HG02610 (cell line): ENCODE results near the gene FAM171A1.
A peak's percentile ranks its signal among the peaks of the same experiment; 100 is the strongest.
"Not testable (repeated sequence)": the region's sequence is repeated elsewhere in the genome, so short reads cannot be mapped to it uniquely, and the experiment has no call there.

Experiments used
- ATAC-seq: cut with Tn5 transposase; IDR thresholded peaks from one replicate; pipeline ENCODE4 v1.9.1; 2021; ENCODE audit warnings: mild to moderate bottlenecking, moderate library complexity; ENCODE audit not compliant: unreplicated experiment

FAM171A1 gene

DNA sequence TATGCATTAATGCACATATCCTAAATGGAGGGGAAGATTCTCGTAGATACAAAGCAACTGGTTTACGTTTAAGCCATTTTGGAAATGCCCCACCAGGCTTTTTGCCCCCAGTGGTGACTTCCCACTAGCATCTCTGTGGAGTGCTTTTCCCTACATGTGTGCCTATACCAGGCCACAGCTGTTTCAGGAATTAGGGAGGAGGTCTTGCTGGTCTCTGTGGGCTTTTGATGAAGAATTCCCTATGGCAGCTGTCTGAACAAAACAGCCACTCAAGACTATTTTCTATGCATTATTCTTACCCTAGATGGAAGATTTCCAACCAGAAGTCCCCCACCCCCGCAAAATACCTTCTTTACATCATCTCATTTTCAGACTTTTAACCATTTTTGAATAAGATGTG is 150.6 kb downstream of the FAM171A1 start:
- ATAC-seq = no peak

DNA sequence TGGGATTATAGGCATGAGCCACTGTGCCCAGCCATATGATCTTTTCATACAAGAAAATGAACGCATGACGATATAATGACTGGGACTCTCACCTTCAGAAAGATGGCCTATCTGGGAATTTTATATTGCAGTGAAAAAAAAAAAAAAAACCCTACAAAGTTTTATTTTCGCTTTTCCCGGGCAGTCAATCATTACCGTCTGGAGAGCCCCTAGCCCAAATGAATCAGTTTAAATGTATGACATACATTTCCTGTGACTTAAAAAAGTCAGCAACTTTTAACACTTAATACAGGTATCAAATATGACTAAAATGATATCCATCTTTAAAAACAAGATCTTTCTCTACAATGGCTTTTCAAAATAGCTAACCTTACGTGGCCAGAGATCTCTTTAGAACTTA is 154.4 kb downstream of the FAM171A1 start:
- ATAC-seq = no peak

DNA sequence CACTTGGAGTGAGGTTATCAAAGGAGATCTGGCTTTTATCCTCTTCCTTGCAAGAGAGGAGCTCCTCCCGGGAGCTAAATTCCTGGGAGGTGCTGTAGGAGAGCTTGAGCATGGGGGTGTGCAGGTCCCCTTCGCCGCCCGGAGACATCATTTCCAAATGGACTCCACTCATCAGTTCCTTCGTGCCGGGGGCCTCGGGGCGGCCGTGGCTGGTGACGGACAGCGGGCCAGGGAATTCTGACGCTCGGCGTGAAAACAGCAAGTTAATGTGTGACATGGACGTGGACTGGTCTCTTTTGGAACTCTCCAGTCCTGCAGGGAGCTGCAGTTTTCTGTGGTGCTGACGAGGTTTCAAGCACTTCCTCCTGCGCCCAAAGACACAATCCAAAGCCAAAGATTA is 156.9 kb downstream of the FAM171A1 start:
- no peak for ATAC-seq

DNA sequence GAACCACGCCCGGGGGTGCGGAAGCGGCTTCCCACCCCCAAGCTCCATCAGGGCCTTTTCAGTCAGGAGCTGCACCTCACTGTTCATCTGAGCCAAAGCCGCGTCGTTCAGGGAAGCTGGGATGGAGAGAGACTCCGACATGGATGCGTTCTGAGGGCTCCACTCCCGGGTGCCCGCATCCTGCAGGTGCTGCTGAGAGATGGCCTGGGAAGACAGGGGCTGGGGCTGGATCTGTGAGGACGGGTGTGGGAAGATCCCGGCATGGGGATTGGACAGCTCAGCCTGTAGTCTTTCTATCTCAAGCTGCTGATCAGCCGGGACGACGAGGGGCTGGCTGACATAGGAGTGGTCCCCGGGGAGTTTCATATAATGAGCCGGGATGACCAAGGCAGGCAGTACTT is 157.6 kb downstream of the FAM171A1 start:
- ATAC-seq = no peak

DNA sequence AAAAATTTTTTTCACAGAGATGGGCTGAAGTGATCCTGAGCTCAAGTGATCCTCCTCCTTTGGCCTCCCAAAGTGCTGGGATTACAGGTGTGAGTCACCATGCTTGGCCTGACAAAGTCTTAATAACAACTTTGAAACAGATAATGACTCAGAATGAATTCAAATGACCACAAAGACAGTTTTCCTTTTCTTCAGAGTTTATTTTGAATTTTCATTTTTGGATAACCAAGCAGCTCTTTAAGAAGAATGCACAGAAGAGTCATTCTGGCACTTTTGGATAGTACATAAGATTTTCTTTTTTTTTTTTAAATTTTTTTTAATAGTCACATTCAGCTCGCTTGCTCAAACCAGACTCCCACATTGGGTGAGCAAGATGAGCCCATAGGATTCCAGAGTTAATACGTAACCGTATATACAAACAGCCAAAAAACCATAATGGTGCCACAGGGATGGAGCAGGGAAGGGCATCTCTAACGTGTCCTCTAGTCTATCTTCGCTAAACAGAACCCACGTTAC is 159.6 kb downstream of the FAM171A1 start:
- ATAC-seq = no peak

DNA sequence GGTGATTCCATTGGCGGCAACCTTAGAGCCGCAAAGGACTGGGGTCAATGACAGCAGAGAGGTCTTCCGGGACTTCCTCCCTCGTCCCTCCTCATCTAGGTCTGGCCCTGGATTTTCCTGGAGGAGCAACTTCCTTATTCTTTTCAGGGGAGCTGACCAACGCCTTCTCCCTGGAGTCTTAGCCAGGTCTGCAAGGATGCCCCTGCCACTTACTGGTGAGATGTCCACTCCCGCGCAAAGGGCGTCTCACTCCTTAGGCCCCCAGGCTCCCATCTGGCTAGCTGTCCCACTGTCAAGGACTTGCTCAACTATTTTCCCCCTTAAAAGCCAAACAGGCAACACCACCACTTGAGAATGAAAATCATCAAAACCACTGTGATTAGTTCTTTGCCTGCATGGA is 160.6 kb downstream of the FAM171A1 start:
- ATAC-seq = no peak

DNA sequence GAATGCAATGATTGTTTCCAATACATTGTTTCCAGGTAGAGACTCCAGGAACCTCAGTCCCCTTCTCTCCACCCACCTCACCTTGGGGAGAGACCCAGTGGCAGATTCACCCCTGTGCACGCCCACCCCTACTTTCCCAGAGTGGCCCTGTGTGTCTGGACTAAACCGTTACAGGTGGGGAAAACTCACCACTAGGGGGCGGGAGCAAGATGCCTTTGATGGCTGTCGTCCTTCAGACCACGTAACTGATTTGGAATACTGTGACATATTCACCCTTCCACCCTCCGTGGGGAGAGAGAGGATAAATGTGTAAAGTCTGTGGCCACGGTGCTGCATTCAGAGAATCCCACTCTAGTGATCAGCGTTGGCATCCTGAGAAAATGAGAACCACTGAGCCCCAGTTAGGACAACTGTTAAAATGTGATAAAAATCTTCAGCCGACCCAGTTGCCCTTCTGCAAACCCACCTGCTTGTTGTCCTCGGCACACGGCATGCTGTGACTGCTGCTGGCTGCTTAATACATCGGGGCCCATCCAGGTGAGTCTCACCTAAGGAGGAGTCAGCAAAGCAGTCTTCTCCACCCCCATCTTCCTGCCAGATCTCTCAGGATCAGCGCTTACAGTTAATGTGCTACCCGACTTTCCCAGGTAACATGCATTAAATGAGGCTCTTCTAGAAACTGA is 161.1 kb downstream of the FAM171A1 start:
- peak; percentile 61 for ATAC-seq

DNA sequence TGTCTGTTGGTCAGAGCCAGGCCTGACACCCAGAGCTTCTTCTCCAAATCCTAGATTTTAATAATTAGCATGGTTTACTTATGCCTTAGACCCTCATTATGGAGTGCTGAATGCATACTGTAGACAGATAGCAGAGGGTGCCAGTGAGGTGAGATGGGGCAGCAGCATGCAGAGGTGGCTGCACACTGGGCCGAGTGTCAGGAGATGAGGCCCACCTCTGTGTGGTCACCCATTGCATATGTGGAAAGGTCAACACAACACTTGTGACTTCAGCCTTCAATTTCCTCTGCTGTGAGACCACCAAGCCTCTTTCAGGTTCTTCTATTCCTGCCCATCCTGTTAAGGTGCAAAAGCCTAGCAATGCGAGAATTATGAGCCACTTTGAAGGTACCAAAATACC is 162.9 kb downstream of the FAM171A1 start:
- no peak for ATAC-seq

DNA sequence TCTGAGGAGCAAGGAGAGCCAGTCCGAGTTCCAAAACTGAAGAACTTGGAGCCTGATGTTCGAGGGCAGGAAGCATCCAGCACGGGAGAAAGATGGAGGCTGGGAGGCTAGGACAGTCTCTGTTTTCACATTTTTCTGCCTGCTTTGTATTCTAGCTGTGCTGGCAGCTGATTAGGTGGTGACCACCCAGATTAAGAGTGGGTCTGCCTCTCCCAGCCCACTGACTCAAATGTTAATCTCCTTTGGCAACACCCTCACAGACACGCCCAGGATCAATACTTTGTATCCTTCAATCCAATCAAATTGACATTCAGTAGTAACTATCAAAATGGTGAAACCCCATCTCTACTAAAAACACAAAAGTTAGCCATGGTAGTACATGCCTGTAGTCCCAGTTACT is 163.7 kb downstream of the FAM171A1 start:
- ATAC-seq = not testable (repeated sequence)

DNA sequence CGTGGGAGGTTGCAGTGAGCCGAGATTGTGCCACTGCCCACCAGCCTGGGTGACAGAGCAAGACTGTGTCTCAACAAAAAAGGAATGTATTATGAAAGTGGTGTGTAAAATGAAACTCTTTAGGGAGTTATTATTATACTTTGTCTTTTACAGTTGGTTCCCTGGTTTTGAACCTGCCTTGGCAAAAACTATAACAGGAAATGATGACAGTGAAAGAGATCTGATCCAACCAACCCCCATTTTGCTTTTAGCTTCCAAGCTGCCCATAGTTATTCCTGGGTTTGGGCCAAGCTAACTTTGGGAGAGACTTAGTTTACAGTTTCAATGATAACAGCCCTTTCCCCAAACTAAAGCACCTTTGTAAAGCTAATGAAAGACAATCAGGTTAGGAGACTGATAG is 168.4 kb downstream of the FAM171A1 start:
- no peak for ATAC-seq

DNA sequence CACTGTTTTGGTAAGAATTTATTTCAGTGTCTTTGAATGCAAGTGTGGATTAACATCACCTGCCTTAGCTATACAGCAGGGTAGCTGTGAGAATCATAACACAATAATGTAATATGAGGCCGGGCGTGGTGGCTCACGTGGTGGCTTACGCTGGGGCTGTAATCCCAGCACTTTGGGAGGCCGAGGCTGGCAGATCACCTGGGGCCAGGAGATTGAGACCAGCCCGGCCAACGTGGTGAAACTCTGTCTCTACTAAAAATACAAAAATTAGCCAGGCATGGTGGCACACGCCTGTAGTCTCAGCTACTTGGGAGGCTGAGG is 168.8 kb downstream of the FAM171A1 start:
- ATAC-seq = not testable (repeated sequence)

DNA sequence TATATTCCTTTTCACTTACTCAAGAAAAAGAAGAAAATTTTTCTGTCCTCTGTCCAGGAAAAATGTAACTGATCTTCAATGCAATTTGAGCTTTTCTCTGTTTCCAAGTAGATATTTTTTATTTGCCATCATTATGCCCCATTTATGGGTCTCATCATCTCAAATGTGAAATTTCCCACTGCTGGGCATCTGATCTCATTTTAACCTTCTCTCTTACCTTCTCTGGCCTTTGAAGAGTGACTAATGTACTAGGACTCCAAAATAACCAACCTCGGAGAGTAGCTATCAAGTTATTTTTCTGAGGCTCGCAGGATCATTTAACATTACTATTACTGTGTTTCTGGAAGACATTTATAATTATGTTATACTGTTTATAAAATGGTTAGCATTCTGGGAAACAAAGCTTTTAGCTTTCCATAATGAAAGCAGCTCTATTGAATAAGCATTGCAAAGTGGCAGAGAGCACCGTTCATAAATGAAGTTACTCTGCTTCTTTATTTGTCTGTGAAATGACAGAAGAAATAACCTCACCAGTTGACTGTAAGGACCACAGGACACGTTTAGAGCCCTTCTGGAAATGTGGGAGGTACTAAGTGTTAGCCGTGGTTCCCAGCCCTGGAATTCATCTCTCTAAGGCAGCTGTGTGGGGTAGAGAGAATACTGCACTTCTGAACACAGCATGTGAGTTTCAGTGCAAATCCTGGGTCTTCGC is 169.3 kb downstream of the FAM171A1 start:
- ATAC-seq = no peak

DNA sequence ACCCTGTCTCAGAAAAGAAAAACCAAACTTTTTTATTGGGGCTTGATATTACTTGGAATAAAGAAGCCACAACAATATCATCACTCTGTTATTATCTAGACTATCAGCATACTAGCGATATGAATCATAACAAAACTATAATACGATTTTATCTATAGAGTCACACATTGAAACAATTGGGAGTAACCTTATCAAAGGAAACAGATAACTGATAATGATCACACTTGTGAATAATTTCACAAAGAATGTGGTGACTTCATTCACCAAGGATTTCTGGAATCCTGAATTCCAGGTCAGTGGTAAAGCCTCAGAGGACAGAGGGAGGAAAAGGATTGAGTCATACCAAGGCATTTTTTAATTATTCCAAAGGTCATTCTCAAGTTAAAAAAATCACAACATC is 170.5 kb downstream of the FAM171A1 start:
- no peak for ATAC-seq

DNA sequence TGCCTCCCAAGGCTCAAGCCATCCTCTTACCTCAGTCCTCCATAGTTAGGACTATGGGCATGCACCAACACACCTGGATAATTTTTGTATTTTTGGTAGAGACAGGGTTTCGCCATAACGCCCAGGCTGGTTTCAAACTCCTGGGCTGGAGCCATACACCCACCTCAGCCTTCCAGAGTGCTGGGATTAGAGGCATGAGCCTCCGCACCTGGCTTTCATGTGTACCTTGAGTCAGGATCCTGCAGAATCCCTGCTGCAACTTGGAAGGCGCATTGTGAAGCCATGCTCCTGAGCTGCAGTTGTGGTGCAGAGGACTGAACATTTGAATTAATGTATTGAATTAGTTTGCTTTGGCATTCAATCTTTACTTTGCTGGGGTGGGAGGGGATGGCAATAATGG is 173.2 kb downstream of the FAM171A1 start:
- ATAC-seq = no peak

DNA sequence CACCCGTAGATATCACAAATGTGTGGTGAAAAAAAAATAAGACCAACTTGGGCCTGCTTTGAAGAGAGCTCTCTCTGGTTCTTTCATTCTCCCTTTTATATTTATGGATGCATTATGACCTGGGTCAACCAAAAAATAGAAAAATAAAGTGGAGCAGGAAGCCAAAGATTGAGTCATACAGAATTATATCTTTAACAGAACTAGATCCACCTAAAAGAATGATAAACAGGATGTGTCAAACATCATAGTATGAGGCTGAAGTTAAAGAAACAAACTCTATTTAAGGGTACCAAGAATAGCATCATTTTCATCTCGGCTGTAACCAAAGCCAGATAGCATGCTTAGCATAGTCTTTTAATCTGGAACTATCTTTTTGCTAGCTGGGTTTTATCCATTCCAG is 173.8 kb downstream of the FAM171A1 start:
- ATAC-seq = no peak

DNA sequence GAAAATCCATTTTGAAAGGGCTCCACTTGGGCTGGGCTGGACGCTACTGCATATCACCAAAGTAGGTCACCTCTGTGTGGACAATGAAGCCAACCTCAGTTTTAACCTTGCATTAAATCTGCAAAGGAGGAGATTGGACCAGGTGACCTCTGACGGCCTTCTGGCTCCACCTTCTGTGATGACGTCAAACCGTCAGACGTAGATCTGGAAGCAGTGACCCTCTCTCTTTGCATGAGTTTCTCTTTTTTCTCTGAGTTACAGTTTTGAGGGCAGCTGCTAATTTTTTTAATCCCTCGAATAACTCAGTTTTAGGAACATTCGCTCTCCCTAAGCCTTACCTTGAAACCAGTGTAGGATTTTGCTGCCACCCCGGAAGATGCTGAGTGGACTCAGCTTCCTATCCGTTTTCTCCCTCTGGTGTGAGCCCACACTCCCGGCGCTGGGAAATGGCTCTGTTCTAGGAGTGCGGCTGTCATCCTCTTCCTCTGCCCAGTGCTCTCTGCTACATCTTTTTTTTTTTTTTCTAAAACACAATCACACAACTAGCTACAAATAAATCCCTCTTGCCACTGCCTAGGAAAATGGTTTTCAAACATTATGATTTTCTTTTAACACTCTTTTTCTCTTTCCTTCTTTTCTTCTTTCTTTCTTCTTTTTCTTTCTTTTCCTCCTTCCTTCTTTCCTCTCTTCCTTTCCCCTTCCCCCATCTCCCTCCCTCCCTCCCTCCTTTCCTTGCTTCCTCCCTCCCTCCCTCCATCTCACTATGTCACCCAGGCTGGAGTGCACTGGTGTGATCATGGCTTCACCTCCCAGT is 174.9 kb downstream of the FAM171A1 start:
- ATAC-seq = no peak

DNA sequence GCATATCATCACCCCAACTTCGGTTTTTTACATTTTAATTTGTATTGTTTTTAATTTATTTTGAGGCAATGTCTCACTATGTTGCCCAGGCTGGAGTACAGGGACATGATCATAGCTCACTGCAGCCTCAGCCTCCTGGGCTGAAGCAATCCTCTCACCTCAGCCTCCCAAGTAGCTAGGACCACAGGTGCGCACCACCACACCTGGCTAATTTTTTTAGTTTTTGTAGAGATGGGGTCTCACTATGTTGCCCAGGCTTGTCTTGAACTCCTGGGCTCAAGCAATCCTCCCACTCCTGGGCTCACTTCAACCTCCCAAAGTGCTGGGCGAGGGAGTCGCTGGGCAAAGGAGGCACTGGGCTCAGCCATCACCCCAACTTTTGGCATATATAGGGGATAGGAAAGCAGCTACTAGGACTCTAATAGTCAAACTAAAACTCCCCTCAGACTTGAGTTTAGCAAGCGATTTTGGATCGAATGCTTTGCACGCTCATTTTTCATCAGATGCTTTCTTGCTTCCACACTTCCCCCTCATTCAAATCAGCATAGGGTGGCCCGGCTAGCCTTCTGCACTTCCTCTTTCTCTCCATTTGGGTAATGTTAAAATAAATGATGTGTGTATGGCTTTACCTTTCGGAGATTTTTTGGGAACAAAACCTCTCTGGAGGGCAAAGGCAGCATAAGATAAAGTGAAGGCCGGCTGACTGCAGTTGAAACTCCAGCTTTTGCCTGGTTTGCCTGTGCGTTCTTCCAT is 181.8 kb downstream of the FAM171A1 start:
- no peak for ATAC-seq

DNA sequence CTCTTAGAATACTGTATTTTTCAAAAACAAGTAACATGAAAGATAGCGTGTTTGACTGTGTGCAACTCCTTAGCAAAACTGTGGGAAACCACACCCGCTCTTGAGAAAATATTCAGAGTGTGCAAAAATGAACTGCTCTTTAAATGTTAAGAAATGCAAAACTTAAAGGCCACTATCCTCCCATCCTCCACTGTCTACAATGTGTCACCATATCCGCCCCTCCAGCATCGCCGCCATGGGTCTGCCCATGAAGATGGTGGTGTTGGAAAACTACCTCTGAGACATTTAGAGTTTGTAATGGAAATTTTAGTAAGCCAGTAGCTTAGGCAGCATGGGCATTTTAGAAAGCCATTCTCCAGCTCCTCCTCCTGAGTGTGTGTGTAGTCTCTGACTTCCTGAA is 182.5 kb downstream of the FAM171A1 start:
- no peak for ATAC-seq

DNA sequence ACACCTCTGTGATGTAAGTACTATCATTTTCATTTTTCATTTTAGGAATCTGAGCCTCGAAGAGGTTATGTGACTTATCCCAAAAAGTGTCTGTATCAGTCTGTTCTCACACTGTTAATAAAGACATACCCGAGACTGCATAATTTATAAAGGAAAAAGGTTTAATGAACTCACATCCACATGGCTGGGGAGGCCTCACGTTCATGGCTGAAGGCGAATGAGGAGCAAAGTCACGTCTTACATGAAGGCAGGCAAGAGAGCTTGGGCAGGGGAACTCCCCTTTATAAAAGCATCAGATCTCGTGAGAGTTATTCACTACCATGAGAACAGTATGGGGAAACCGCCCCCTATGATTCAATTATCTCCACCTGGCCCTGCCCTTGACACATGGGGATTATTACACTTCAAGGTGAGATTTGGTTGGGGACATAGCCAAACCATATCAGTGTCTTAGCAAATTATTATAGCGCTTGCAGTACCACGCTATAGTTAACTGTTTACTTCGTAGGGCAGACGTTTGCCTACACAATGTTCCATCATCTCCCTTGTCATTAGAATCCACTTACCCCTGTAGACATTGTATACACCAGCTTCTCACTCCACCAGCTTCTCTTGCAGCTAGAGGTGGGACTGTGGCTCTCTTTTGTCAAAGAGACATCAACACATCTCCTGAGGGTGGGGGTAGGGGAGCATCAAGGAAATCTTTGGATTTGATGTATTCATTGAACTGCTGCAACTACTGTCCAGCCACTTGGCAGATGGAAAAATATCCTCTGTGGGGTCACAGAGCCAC is 187.2 kb downstream of the FAM171A1 start:
- no peak for ATAC-seq

DNA sequence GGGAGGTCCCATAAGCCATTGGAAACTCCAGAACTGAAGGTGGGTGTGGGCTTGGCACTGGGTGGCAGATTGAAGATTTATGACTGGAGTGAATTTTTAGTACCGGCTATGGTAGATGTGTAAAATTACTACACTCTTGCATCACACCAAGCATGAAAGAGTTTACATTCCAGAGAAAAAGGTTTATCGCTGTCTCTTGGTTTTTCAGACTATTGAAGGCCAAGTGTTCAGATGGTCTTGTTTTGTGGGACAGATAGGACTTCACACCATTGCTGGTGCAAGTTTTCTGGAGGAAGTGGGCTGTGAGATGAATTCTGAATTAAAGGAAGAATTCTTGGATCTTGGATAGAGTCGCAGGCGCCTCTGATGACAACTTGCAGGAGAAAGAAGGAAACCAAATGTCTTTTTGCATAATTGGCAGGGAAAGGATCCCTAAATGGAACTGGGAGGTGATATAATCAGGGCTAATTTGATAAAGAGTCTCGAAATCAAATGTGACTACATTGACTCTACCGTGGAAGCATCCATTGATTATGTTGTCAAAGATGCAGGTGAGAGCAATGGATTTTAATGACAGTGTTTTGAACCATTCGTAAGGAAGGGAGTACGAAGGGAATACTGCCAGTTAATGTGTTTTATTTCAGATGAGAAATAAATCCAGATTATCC is 188.4 kb downstream of the FAM171A1 start:
- ATAC-seq = no peak
